Glutamatergic neuron (in vitro differentiated cells): Measurements from ENCODE around the gene DLK1. TPM values are rescaled to one million over a fixed set of nuclear protein-coding genes. Genes with fewer than 3 reads are reported as not detected.

ENCODE experiments used
- DNase-seq: peaks from one replicate; pipeline ENCODE4 v3.0.0; 2022
- H3K27ac Mint-ChIP-seq: one replicate; pipeline ENCODE4 v1.8.0; 2020; ENCODE audit warnings: mild to moderate bottlenecking, mixed read lengths, inconsistent platforms; ENCODE audit not compliant: unreplicated experiment
- H3K27me3 Mint-ChIP-seq: one replicate; pipeline ENCODE4 v1.8.0; 2020; ENCODE audit warnings: mild to moderate bottlenecking, moderate library complexity, mixed read lengths, inconsistent platforms; ENCODE audit not compliant: unreplicated experiment
- H3K36me3 Mint-ChIP-seq: one replicate; pipeline ENCODE4 v1.8.0; 2020; ENCODE audit warnings: mild to moderate bottlenecking, mixed read lengths, inconsistent platforms; ENCODE audit not compliant: unreplicated experiment
- H3K4me1 Mint-ChIP-seq: one replicate; pipeline ENCODE4 v1.8.0; 2020; ENCODE audit warnings: mild to moderate bottlenecking, low read depth, mixed read lengths, inconsistent platforms; ENCODE audit not compliant: unreplicated experiment
- H3K4me3 Mint-ChIP-seq: one replicate; pipeline ENCODE4 v1.8.0; 2020; ENCODE audit warnings: mild to moderate bottlenecking, mixed read lengths, inconsistent platforms; ENCODE audit not compliant: unreplicated experiment
- H3K9me3 Mint-ChIP-seq: one replicate; pipeline ENCODE4 v1.8.0; 2020; ENCODE audit warnings: mild to moderate bottlenecking, moderate library complexity, mixed read lengths, inconsistent platforms; ENCODE audit not compliant: unreplicated experiment
- CTCF ChIP-seq: fragments of 200-600 bp; sonication (generic); IDR thresholded peaks from one replicate; pipeline ENCODE4 v1.5.0; 2021; ENCODE audit not compliant: partially characterized antibody, unreplicated experiment
- long read RNA-seq: library from polyadenylated mRNA; unstranded; transcript quantifications from one replicate; pipeline ENCODE4 v2.0.0, GENCODE V29; 2020; ENCODE audit not compliant: unreplicated experiment
- total RNA-seq: library from RNA; stranded (reverse); fragmentation: NEBNext Ultra II Directional; extraction: Animal tissue kit (Norgen Biotek cat#: 25700); gene quantifications from one replicate; pipeline ENCODE4 v1.2.1, GENCODE V29; 2021; ENCODE audit not compliant: unreplicated experiment

DLK1 gene
- 37.3 TPM for total RNA-seq
- long read RNA-seq, full-length matches to known transcripts: 65 of 65 reads
- long read RNA-seq, partial matches to known transcripts: 0 of 65 reads
- long read RNA-seq, other reads (novel, unspliced or antisense): 0 of 65 reads

GRCh38 chr14:100726550-100727085, at the start of gene DLK1:
TSS of gene DLK1 (plus strand) at chr14:100726892. CDS start at chr14:100727069, 177 bp downstream.
- Mint-ChIP-seq H3K27ac (no peak within 1 kb of the TSS), H3K4me3 (peak within 1 kb of the TSS; percentile 77), H3K9me3 (peaks cover 3% of the 10 kb centered on the region)

GRCh38 chr14:100677152-100677551, 49.5 kb upstream of the DLK1 start:
- no peak for DNase-seq

More at GRCh38 chr14:100726550-100727085, at the start of gene DLK1:
- Mint-ChIP-seq H3K27me3 (peaks cover 19% of the 10 kb centered on the region), H3K4me1 (peaks cover 32% of the 10 kb centered on the region), H3K36me3 (peaks cover 6% of the 10 kb centered on the region)
- no peak for TF ChIP-seq CTCF
- DNase-seq: peak; percentile 58

GRCh38 chr14:100677554-100678468, 48.9 kb upstream of the DLK1 start:
- no peak overlapping the region for H3K4me3 Mint-ChIP-seq
- TF ChIP-seq CTCF: no peak
- DNase-seq: no peak
- peaks cover 17% of the 10 kb centered on the region for H3K27me3 Mint-ChIP-seq
- peaks cover 36% of the 10 kb centered on the region for H3K4me1 Mint-ChIP-seq
- no peaks in the 10 kb centered on the region for H3K36me3 Mint-ChIP-seq
- H3K27ac Mint-ChIP-seq: no peak overlapping the region
- H3K9me3 Mint-ChIP-seq: peaks cover 17% of the 10 kb centered on the region

More at GRCh38 chr14:100677152-100677551, 49.5 kb upstream of the DLK1 start:
- Mint-ChIP-seq H3K4me3 (no peak overlapping the region), H3K27me3 (peaks cover 17% of the 10 kb centered on the region), H3K9me3 (peaks cover 21% of the 10 kb centered on the region), H3K36me3 (no peaks in the 10 kb centered on the region), H3K4me1 (peaks cover 41% of the 10 kb centered on the region), H3K27ac (no peak overlapping the region)
- TF ChIP-seq CTCF: no peak

GRCh38 chr14:100678469-100678828, 48.2 kb upstream of the DLK1 start:
- H3K27ac Mint-ChIP-seq: no peak overlapping the region
- H3K9me3 Mint-ChIP-seq: peaks cover 13% of the 10 kb centered on the region
- DNase-seq: no peak
- no peak for TF ChIP-seq CTCF
- H3K27me3 Mint-ChIP-seq: peaks cover 10% of the 10 kb centered on the region
- H3K36me3 Mint-ChIP-seq: no peaks in the 10 kb centered on the region
- H3K4me3 Mint-ChIP-seq: no peak overlapping the region
- peaks cover 29% of the 10 kb centered on the region for H3K4me1 Mint-ChIP-seq
